ENCODE results near the gene BLM.

DNA sequence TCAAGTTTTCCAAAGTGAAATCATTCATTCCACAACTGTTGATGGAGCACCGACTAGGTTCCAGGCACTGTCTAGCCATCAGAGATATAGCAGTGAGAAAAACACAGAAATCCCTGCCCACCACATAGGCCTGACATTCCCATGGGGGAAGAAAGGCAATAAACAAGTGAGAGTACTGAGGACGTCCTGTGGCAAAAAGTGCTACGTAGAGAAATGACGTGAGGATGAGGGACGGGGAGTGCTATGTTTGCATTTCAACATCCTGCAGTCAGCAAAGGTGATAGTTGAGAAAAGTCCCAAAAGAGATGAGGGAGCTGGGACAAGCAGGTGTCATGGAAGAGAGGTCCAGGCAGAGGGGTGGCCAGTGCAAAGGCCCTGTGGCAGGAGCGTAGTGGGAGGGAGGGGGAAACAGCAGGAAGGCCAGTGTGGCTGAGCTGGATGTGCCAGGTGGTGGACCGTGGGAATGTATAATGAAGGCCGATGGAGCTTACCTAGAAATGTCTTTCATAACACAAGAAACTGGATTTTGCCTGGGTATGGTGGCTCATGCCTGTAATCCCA, 140.8 kb downstream of the BLM start:
- no peak for TF ChIP-seq EHMT2 (IDR thresholded peaks at IDR 0.05; ENCODE audit: low read depth)
- no peak for TF ChIP-seq FOXS1 (CRISPR knock-in tag; IDR thresholded peaks at IDR 0.05)
- no peak for TF ChIP-seq CTCF (IDR thresholded peaks at IDR 0.05)
- TF ChIP-seq CBX2 (IDR thresholded peaks at IDR 0.05; ENCODE audit: borderline replicate concordance, low read depth) = no peak
- no peak for TF ChIP-seq REST (IDR thresholded peaks at IDR 0.05)
- TF ChIP-seq ZFP36 (IDR thresholded peaks at IDR 0.05; ENCODE audit: borderline replicate concordance, partially characterized antibody) = no peak
